Liver (tissue), 9 donors: Measurements from ENCODE around the gene USP17L18. TPM values are rescaled to one million over a fixed set of nuclear protein-coding genes. Genes with fewer than 3 reads are reported as not detected.
A peak's percentile ranks its signal among the peaks of the same experiment; 100 is the strongest.
"Not testable (repeated sequence)": the region's sequence is repeated elsewhere in the genome, so short reads cannot be mapped to it uniquely, and the experiment has no call there.

ENCODE experiments used
- DNase-seq: peaks from one replicate; pipeline ENCODE4 v3.0.0-alpha.2; 2017; ENCODE audit warnings: low spot score
- H3K27ac ChIP-seq, 2 donors: one replicate each; pipeline ENCODE4 v1.7.0; 2013; ENCODE audit warnings: inconsistent platforms in 2 of 2, low read length in 2 of 2, control low read depth in 1 of 2, low read depth in 1 of 2, mild to moderate bottlenecking in 1 of 2
- H3K27me3 ChIP-seq, 4 donors: one replicate each; pipeline versions ENCODE4 v1.6.1 to v1.7.0; 2013; ENCODE audit warnings: low read length in 3 of 4, inconsistent platforms in 1 of 4, mild to moderate bottlenecking in 1 of 4, moderate library complexity in 1 of 4; ENCODE audit not compliant: control insufficient read depth in 4 of 4, insufficient read depth in 4 of 4
- H3K36me3 ChIP-seq, 4 donors: one replicate each; pipeline versions ENCODE4 v1.6.1 to v1.7.0; 2013; ENCODE audit warnings: low read length in 3 of 4, mild to moderate bottlenecking in 3 of 4, low read depth in 1 of 4, moderate library complexity in 1 of 4; ENCODE audit not compliant: control insufficient read depth in 4 of 4, insufficient read depth in 3 of 4
- H3K4me1 ChIP-seq, 4 donors: one replicate each; pipeline versions ENCODE4 v1.6.1 to v1.7.0; 2013; ENCODE audit warnings: low read length in 3 of 4, mild to moderate bottlenecking in 3 of 4, moderate library complexity in 1 of 4; ENCODE audit not compliant: control insufficient read depth in 4 of 4, insufficient read depth in 4 of 4
- H3K4me3 ChIP-seq, 3 donors: one replicate each; pipeline versions ENCODE4 v1.6.1 to v1.7.0; 2013; ENCODE audit warnings: low read length in 3 of 3, control low read depth in 1 of 3, low read depth in 1 of 3, mild to moderate bottlenecking in 1 of 3
- H3K9ac ChIP-seq, 2 donors: one replicate each; pipeline ENCODE4 v1.7.0; 2013; ENCODE audit warnings: low read length in 2 of 2, mild to moderate bottlenecking in 2 of 2, moderate library complexity in 2 of 2, control low read depth in 1 of 2, low read depth in 1 of 2
- H3K9me3 ChIP-seq, 4 donors: one replicate each; pipeline versions ENCODE4 v1.6.1 to v1.7.0; 2013; ENCODE audit warnings: low read length in 3 of 4; ENCODE audit not compliant: control insufficient read depth in 4 of 4
- WGBS: extraction: QIAGEN DNeasy Blood & Tissue Kit; methylation state at CpG from one replicate; pipeline ENCODE4 v1.1.7; 2013; 5-methylcytosine and 5-hydroxymethylcytosine counted together
- polyA plus RNA-seq, 2 donors: library from polyadenylated mRNA; stranded (reverse) in 1 of 2; unstranded in 1 of 2; fragments of 200-250 nt in 1 of 2; fragments of >200 nt in 1 of 2; fragmentation: Nextera tagmentation in 1 of 2; extraction: Ambion mirVana in 1 of 2; gene quantifications; one replicate each; pipeline versions ENCODE4 v1.2.1 to v1.2.3, GENCODE V29; 2013 to 2015
- total RNA-seq, 2 donors: library from RNA; depleted of rRNA; stranded (reverse); fragments of >200 nt; gene quantifications; one replicate each; pipeline ENCODE4 v1.2.3, GENCODE V29; 2014
- donor health status: healthy.
- donor health status: healthy.
- donor health status: healthy.
- donor health status: healthy.
- donor health status: healthy.

USP17L18 gene
- total and polyA plus RNA-seq, 4 donors = not detected

DNA sequence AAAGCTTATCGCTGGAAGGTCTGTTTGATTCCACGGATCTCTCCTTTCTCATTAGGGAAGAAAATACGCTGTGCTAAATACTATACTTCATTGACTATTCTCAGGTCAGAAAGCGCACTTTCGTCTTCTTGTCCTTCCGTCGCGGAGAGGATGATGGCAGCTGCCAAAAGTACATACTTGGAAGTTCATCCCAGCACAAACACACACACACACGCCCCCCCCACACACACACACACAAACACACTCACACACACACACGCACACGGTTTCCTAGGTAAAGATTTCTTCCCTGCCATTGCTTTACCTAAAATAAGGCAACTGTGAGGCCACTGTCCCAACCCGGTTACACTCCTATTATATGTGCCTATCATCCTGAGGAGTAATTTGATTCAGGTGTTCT, 10.0 kb upstream of the USP17L18 start:
- H3K4me1 ChIP-seq, H3K4me3 ChIP-seq, H3K9ac ChIP-seq, H3K27ac ChIP-seq, H3K27me3 ChIP-seq, H3K9me3 ChIP-seq, H3K36me3 ChIP-seq: not testable (repeated sequence)
- WGBS = 81% methylated on average over 11 of the region's 12 CpGs
- DNase-seq = peak; percentile 23

DNA sequence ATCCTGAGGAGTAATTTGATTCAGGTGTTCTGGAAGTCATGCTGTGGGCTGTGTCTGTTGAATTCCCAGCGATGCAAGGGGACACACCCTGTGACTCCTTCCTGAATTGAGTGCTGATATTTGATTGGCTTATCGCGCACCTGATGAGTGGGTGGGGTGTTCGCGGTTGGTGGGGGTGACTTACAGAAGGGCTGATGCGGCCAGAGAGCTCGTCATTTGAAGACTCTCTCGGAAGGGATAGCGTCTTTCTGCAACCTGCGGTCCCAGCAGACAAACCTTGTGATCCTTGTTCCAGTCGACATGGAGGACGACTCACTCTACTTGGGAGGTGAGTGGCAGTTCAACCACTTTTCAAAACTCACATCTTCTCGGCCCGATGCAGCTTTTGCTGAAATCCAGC, 4.9 kb upstream of the USP17L18 start, which contains the start of gene USP17L17:
TSS of gene USP17L17 (plus strand) at position 301 of the 400 bp plus-strand sequence. CDS start at position 301, 0 bp downstream.
- H3K9ac ChIP-seq, H3K4me1 ChIP-seq, DNase-seq, H3K27ac ChIP-seq, H3K36me3 ChIP-seq, H3K9me3 ChIP-seq, H3K27me3 ChIP-seq, H3K4me3 ChIP-seq: not testable (repeated sequence)
- 90% methylated on average over 5 of the region's 14 CpGs for WGBS

DNA sequence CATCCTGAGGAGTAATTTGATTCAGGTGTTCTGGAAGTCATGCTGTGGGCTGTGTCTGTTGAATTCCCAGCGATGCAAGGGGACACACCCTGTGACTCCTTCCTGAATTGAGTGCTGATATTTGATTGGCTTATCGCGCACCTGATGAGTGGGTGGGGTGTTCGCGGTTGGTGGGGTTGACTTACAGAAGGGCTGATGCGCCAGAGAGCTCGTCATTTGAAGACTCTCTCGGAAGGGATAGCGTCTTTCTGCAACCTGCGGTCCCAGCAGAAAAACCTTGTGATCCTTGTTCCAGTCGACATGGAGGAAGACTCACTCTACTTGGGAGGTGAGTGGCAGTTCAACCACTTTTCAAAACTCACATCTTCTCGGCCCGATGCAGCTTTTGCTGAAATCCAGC, 4.6 kb downstream of the USP17L18 start, which contains the start of gene USP17L19:
TSS of gene USP17L19 (plus strand) at position 301 of the 400 bp plus-strand sequence. CDS start at position 301, 0 bp downstream.
- not testable (repeated sequence) for H3K4me3 ChIP-seq, DNase-seq, H3K4me1 ChIP-seq, H3K27me3 ChIP-seq, H3K36me3 ChIP-seq, H3K9me3 ChIP-seq, H3K27ac ChIP-seq, H3K9ac ChIP-seq
- WGBS = no CpG with 5 or more reads among the region's 13 CpGs

DNA sequence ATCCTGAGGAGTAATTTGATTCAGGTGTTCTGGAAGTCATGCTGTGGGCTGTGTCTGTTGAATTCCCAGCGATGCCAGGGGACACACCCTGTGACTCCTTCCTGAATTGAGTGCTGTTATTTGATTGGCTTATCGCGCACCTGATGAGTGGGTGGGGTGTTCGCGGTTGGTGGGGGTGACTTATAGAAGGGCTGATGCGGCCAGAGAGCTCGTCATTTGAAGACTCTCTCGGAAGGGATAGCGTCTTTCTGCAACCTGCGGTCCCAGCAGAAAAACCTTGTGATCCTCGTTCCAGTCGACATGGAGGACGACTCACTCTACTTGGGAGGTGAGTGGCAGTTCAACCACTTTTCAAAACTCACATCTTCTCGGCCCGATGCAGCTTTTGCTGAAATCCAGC, 9.4 kb downstream of the USP17L18 start, which contains the start of gene USP17L20:
TSS of gene USP17L20 (plus strand) at position 301 of the 400 bp plus-strand sequence. CDS start at position 301, 0 bp downstream.
- DNase-seq, H3K27ac ChIP-seq, H3K27me3 ChIP-seq, H3K4me1 ChIP-seq, H3K9me3 ChIP-seq, H3K9ac ChIP-seq, H3K36me3 ChIP-seq, H3K4me3 ChIP-seq: not testable (repeated sequence)
- no CpG with 5 or more reads among the region's 15 CpGs for WGBS

DNA sequence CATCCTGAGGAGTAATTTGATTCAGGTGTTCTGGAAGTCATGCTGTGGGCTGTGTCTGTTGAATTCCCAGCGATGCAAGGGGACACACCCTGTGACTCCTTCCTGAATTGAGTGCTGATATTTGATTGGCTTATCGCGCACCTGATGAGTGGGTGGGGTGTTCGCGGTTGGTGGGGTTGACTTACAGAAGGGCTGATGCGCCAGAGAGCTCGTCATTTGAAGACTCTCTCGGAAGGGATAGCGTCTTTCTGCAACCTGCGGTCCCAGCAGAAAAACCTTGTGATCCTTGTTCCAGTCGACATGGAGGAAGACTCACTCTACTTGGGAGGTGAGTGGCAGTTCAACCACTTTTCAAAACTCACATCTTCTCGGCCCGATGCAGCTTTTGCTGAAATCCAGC, 14.1 kb downstream of the USP17L18 start, which contains the start of gene USP17L21:
TSS of gene USP17L21 (plus strand) at position 301 of the 400 bp plus-strand sequence. CDS start at position 301, 0 bp downstream.
- H3K4me1 ChIP-seq, H3K4me3 ChIP-seq: not testable (repeated sequence)
- WGBS = no CpG with 5 or more reads among the region's 13 CpGs

DNA sequence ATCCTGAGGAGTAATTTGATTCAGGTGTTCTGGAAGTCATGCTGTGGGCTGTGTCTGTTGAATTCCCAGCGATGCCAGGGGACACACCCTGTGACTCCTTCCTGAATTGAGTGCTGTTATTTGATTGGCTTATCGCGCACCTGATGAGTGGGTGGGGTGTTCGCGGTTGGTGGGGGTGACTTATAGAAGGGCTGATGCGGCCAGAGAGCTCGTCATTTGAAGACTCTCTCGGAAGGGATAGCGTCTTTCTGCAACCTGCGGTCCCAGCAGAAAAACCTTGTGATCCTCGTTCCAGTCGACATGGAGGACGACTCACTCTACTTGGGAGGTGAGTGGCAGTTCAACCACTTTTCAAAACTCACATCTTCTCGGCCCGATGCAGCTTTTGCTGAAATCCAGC, 18.9 kb downstream of the USP17L18 start, which contains the start of gene USP17L22:
TSS of gene USP17L22 (plus strand) at position 301 of the 400 bp plus-strand sequence. CDS start at position 301, 0 bp downstream.
- not testable (repeated sequence) for H3K27me3 ChIP-seq
- no CpG with 5 or more reads among the region's 15 CpGs for WGBS

More for the DNA sequence above, 14.1 kb downstream of the USP17L18 start, which contains the start of gene USP17L21:
- not testable (repeated sequence) for H3K27me3 ChIP-seq, DNase-seq, H3K36me3 ChIP-seq, H3K9ac ChIP-seq, H3K9me3 ChIP-seq, H3K27ac ChIP-seq

DNA sequence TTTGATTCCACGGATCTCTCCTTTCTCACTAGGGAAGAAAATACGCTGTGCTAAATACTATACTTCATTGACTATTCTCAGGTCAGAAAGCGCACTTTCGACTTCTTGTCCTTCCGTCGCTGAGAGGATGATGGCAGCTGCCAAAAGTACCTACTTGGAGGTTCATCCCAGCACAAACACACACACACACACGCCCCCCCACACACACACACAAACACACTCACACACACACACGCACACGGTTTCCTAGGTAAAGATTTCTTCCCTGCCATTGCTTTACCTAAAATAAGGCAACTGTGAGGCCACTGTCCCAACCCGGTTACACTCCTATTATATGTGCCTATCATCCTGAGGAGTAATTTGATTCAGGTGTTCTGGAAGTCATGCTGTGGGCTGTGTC, 23.3 kb downstream of the USP17L18 start:
- not testable (repeated sequence) for H3K9ac ChIP-seq, H3K4me3 ChIP-seq, H3K36me3 ChIP-seq, H3K9me3 ChIP-seq, H3K27me3 ChIP-seq, H3K27ac ChIP-seq, DNase-seq, H3K4me1 ChIP-seq
- WGBS = 79% methylated on average over 5 of the region's 10 CpGs

More for the DNA sequence above, 18.9 kb downstream of the USP17L18 start, which contains the start of gene USP17L22:
- H3K4me1 ChIP-seq, H3K9me3 ChIP-seq, H3K9ac ChIP-seq, H3K4me3 ChIP-seq, H3K27ac ChIP-seq, DNase-seq, H3K36me3 ChIP-seq: not testable (repeated sequence)
